GM21447 (cell line): ENCODE measurements around the gene AKAP13.

Experiments used
- ATAC-seq: cut with Tn5 transposase; IDR thresholded peaks from one replicate; pipeline ENCODE4 v1.9.1; 2021; ENCODE audit not compliant: unreplicated experiment

Gene AKAP13

DNA sequence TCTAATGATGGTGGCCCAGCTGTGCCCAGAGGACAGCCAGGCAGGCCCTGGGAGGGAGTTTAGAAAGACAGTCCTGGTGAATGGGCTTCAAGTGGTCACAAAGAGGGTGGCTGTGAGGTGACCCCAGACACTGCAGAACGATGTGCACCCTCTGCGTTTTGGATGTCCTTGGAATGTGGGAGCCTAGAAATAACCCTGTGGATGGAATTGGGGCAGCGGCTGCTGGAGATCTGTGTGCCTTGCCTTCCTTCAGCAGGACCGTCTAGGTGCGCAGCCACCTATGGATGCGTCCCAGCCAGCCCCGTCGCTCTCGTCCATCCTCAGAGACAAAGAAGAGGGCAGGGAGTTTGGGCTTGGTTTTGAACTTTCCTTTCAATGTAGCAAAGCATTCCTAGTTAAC is 367.8 kb downstream of the AKAP13 start:
- no peak for ATAC-seq

DNA sequence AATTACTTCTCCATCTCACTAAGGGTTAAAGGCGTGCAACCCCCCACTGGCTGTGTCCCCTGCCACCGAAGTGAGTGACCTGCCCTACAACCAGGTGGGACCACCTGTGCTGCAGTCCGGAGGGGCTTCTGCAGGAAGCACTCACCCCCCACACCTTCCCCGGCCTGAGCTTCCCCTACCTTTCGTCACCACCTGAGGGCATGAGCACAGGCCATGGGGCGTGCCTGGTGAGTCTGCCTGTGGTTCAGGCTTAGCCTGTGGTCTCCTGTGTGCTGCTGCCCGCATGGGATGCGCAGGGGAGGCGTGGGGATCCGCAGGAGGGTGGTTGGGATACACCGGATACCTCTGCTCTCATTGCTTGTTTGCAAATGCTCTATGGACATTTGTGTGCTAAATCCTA is 368.3 kb downstream of the AKAP13 start:
- ATAC-seq: no peak

DNA sequence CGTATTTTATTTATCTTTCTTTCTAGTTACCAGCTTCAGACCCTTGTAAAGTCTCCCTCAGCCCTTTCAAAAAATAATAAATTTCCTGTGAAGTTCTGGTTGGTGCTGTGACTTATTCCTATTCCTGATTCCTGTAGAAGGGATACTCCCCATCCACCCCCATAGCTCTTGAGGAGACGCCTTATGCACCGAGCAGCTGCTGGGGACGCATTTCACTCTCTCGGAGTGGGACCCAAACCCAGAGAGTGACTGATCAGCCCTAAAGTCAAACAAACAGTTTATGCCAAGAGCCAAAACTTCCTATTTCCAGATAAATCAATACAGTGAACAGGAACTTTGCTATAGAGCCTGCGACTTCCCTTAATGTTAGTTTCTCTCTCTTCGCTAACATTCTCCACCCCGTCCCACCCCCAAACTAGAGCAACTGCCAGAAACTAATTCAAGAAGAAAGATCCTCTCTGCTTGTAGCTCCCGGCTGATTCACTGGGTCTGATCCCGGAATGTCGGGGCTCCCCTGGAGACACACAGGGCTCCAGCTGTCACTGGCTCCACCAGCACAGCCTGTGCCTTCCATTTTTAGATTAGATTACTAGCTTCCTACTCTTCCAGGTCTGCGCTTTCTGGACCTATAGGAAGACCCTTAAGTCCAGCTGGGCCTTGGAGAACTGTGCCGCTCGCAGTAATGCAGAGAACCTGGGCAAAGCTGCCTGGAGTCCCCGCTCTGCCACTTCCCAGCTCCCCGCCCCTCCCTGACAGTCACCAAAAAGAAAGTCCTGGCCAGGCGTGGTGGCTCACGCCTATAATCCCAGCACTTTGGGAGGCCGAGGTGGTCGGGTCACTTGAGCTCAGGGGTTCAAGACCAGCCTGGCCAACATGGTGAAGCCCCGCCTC is 369.1 kb downstream of the AKAP13 start:
- ATAC-seq: no peak

DNA sequence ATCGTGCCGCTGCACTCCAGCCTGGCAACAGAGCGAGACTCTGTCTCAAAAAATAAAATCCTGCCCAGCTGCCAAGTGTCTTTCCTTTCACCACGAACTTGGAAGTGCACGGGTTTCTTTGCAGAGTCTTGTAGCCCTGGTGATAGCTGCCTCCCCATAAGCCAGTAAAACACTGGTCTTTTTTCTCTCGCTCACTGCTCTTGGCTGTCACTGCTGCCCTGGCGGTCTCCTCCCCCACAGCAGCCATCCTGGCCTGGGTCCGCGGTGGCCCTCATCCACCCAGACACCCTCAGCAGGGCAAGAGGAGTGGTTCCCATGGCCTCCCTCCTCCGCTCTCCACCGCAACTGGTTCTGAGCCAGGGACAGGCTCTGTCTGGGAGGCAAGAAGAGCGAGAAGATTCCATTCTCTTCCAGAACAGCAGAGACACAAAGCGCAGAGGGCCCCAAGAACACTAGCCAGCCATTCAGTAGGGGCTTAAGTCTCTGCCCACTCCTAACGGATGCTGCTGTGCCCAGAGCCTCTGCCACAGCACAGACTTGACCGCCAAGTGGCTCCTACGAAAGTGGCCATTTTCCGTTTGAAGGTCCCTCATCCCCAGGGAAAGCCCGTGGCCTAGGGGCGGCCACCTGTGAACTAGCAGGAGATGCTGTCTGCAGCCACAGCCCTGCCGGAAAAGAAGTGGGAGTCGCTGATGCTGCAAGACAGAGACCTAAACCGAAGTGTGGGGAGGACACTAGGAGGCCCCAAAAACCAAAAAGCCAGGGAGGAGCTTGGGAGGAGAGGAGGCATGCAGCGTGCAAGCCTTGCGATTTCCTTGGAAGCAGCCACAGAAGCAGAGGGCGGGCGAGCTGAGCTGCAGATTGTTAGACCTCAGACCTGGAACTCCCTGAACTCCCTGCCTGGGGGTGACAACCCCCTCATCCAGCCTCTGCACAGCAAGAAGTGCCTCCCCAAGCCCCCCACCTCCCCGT is 370.2 kb downstream of the AKAP13 start:
- ATAC-seq: no peak

GRCh38 chr15:85751291-85752123 is 371.1 kb downstream of the AKAP13 start:
- ATAC-seq: no peak

- no peak for ATAC-seq
Observed at GRCh38 chr15:85752124-85752475, 371.7 kb downstream of the AKAP13 start.

DNA sequence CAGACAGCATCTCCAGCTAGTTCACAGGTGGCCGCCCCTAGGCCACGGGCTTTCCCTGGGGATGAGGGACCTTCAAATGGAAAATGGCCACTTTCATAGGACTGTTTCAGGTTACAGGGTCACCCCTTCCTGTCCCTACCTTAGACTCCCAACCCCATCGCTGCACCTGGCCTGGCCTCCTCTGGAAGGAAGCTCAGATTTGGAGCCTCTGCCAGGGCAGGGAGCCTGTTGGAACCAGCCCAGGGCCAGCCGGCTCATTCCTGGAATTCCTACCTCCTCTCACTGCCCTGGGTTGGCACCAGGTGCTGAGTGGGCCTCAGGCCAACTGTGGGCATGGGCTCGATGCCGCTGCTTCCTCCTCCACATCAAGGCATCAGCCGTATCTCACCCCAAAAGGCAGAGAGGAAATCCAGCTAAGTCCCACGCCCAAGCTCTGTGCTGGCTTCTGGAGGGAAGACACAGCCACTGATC is 372.1 kb downstream of the AKAP13 start:
- ATAC-seq: no peak

DNA sequence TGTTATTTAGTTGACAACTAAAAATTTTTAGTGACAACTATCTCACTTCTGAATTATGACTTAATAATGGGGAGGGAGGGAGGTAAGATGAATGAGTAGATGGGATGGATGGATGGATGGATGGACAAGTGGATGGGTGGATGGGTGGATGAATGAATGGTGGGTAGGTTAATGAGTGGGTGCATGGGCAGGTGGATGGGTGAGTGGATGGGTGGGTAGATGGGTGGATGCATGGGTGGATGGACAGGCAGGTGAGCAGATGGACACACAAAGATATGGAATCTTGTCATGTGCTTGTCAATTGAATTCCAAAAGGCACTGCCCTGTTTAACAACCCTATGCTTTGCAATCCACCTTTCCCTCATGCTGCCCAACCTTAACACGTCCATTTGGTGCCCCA is 372.9 kb downstream of the AKAP13 start:
- no peak for ATAC-seq

- no peak for ATAC-seq
Observed at GRCh38 chr15:85753791-85754452, 373.5 kb downstream of the AKAP13 start.

- no peak for ATAC-seq
Observed at GRCh38 chr15:85754989-85755388, 374.6 kb downstream of the AKAP13 start.

GRCh38 chr15:85755471-85755870 is 375.1 kb downstream of the AKAP13 start:
- ATAC-seq: no peak

- ATAC-seq: no peak
Observed at GRCh38 chr15:85755942-85756341, 375.5 kb downstream of the AKAP13 start.

GRCh38 chr15:85756411-85757072 is 376.1 kb downstream of the AKAP13 start:
- no peak for ATAC-seq

DNA sequence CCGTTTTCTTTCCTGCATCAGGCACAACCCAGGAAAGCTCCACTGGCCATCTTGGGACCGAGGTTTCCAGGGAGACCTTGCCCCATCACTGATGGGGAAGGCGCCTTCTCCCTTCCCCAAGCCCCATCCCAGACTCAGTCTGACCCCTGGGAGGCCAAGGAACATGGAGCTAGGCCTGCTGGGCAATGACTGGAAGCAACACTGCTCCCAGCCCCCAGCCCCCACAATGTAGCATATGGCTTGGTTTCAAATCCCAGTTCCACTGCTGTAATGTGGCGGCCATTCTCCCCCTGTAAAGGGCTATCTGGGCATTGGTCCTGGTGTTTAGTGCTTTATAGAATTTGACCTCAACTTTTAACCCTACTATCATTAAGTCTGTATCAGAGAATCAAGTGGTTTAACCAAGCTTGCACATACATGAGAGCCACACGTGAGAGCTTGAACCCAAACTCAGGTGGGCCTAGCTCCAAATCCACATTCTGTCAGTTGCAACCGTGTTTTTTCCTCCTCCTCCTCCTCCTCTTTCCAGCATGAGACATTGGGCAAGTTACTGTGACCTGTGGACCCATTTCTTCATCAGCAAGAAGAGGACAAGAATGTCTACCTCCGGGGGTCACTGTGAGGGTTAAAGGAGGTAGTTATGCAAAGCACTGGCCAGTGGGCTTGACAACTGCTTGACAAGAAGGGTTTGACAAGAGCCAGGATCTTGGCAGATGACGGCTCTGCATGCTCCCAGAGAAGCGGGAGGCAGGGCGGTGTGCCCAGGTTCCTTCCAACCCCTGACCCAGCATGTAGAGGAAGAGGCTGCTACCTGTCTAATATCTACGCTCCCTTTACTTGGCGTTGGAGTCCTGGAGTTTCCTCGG is 376.9 kb downstream of the AKAP13 start:
- ATAC-seq: no peak

DNA sequence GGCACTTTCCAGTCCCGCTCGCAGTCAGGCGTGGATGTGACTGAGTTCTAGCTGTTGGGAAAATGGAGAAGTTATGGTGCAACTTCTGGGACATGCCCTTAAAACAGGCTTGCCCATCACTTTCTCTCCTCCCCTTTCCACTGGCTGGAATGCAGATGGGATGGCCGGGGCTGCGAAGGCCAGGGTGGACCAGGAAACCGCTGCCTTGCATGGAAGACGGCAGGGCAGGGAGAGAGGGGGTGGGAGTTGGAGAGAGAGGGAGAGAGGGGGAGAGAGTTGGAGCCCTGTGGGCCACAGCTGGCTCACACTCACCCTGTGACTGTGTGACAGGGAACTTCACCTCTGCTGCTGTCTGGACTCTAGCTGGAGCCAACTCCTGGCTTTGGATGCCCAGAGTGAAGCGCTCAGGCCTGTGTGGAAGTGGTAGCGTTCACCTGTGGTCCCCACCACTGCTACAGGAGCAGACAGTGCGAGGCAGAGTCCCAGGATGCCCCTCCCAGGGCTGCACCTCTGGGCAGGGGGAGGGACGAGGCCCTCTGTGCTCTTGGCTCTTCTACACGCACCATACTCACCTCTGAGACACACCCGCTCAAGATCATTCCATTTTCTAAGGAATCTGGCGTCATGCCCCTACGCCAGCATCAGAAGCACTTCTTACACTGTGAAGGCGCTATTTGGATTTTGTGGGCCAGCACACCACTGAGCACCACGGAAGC is 377.7 kb downstream of the AKAP13 start:
- no peak for ATAC-seq

DNA sequence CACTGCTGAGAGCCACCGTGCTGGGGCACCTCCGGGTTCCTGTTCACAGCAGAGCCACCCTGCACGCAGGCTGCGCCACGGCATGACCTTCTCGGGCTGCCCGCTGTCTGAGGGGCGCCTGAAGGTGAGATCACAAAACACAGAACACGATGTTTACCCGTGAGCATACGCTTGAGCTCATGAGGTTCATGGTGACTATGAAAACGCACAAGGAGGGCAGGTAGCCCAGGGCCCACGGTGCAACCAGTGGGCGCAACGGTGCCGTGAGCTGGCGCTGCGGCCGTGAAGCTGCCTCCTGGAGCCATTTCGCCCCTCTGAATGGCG is 378.2 kb downstream of the AKAP13 start:
- ATAC-seq: no peak

DNA sequence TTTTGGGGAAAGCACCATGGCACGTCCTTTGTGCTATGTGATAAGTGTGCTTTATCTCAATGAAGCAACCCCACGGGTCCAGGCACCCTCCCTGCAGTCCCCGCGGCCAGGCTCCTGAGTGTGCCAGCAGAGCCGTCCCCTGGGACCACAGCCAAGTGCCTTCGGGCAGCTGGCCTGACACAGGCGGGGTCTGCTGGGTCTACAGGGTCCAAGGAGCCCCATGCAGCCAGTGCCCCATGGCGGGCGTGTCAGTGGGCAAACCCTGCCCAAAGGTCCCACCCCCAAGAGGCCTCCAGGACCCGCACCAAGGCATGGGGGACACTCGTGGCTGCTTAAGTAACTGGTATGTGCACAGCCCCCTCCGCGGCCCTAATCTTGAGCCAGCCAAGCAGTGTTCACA is 379.0 kb downstream of the AKAP13 start:
- ATAC-seq: no peak

DNA sequence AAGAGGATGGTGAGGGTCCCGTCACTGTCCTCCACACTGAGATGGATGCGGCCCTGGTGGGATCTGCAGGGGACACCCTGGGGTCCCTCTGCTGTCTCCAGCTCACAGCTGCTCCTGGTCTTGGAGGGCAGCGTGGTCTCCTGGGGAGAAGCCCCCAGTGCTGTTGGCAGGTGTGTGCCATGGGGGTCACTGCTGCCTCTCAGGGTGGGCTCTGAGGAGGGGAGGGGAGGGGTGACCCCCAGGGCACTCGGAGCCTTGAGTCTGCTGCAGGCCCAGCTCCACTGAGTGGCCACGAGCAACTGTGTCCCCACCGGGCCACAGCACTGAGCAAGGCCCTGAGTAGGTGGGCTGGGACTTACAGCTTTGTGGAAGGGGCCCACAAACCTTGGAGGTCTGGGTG is 379.6 kb downstream of the AKAP13 start:
- ATAC-seq: no peak
